NCI-H82 (cell line): ENCODE data around the gene COMTD1.
"Not testable (repeated sequence)": the region's sequence is repeated elsewhere in the genome, so short reads cannot be mapped to it uniquely, and the experiment has no call there.

ENCODE experiments used
- DNase-seq: peaks from one replicate; lab custom pipeline; 2025; lab: John Stamatoyannopoulos, UW

Gene COMTD1

DNA sequence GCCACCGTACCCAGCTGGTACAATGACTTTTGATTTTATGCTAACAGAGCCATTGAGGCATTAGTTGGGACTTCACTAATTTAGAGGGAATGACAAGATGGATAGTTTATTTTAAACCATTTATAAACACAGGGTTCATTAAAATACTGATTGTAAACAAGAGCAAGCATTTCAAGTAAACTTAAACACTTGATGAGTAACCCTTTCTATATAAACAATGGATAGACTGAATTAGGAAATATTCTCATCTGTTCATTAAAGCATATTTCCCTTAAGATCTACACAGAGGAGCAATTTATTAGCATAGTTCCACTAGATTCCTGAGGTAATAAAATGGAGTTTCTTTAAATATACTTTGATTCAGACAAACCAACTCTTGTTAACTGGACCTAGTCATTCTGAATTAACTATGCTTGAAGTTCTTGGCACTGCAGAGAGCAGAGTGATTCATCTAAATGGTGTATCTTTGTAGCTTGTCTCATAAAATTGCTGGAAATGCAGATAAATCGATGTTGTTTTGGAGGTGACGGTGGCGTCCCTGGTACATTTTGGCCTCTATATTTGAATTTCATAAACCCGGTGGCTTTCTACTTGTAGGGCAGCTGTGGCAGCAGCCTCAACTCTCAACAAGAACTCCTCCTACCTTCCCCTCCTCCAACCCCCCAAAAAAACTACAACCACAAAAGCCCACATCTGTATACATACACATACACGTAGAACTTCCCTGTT is 40.6 kb downstream of the COMTD1 start:
- no peak for DNase-seq

DNA sequence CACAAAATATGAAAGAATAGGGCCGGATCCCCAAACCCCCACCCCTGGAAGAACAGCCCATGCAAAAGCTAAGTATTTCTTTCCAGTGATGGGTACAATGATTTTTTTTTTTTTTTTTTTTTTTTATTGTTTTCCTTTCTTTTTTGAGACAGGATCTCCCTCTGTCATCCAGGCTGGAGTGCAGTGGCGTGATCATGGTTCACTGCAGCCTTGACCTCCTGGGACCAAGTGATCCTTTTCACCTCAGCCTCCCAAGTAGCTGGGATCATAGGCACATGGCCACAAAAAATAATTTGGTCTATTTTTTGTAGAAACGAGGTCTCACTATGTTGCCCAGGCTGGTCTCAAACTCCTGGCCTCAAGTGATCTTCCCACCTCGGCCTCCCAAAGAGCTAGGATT is 41.1 kb downstream of the COMTD1 start:
- not testable (repeated sequence) for DNase-seq

DNA sequence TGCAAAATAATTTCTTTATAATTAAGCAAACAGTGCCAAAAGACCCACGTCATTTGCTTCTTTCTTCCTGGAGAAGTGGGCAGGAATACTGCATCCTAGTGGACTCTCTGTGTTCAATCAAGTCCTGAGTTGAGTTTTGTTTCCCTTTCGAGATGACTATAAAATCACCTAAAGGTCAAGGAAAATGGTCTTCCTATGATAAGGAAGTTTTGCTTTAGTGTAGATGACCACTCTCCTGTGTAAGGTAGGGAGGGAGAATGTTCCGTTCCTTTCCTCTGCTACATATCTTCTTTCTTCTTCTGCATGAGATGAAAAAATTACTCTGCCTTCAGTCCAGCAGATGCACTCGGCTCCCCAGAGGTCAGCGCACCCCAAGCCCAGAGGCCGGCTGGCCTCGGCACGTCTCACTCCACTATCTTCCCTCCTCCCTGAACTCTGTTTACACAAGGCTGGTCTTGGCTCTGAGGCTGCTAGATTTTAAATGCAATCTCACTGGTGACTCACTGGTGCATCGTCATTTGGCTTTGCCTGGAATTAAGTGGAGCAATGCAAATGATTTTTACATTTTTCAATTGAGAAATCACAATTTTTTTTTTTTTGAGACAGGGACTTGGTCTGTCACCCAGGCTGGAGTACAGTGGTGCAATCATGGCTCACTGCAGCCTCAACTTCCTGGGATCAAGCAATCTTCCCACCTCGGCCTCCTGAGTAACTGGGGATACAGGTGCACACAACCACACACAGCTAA is 43.8 kb downstream of the COMTD1 start:
- DNase-seq = no peak

DNA sequence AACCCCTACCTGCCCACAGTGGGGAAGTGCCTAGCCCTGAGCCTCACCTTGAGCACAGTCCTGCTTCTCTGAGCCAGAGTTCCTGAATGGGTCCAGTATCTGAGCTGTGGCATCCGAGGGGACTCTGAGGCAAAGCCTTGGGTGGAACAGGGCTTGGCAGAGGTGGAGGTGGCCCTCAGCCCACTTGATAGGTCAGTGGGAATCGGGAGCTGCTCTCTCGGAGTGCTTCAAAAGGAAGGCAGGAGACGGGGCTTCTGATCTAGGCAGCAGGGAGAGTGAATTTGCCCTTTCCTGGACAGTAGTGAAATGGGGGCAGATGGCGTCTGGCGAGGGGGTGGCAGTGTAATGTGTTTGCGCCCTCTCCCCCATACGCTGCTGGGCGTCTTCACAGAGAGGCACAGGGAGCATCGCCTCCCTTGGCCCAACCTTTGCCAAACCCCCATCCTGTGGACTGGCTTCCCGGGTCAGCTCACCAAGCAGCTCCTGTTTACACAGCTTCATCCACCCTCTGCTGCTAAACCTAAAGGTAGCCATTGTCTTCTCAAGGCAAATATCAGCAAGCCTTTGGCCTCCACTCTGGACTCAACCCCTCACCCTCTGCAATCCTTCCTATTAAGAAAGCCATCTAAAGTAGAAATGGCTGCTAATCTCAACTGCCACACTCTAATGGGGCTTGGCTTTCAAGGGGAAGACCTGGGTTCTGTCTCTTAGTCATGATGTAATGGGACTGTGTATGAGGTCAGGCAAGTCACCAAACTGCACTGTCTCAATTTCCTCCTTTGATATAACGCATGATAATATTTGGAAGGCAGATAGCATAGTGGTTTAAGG is 46.3 kb downstream of the COMTD1 start:
- no peak for DNase-seq

DNA sequence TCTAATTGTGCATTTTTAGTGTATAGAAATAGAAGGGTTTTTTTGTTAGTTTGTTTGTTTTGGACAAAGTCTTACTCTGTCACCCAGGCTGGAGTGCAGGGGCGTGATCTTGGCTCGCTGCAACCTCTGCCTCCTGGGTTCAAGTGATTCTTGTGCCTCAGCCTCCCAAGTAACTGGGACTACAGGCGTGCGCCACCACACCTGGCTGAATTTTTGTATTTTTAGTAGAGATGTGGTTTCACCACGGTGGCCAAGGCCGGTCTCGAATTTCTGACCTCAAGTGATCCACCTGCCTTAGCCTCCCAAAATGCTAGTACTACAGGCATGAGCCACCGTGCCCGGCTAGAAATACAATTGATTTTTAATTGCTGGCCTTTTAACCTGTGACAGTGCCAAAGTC is 47.2 kb downstream of the COMTD1 start:
- not testable (repeated sequence) for DNase-seq

DNA sequence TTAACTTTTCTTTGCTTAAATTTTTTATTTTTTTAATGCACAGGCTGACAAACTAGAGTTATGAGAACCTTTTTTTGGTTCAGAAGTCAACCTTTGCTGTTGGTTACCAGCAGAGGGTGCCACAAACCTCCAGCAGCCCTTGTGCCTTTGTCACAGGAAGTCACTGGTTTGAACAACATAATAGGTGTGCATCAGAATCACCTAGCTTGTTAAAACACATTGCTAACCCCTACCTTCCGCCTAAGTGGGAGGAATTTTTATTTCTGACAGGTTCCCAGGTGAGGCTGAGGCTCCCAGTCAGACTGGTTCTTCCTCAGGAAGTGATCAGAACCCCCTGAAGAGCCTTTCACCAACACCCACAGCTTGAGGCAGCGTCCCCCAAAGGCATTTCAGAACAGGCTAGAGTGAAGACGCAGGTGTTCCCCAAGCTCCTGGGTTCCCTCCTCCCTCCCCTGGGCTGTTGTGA is 47.8 kb downstream of the COMTD1 start:
- peak; percentile 54 for DNase-seq

DNA sequence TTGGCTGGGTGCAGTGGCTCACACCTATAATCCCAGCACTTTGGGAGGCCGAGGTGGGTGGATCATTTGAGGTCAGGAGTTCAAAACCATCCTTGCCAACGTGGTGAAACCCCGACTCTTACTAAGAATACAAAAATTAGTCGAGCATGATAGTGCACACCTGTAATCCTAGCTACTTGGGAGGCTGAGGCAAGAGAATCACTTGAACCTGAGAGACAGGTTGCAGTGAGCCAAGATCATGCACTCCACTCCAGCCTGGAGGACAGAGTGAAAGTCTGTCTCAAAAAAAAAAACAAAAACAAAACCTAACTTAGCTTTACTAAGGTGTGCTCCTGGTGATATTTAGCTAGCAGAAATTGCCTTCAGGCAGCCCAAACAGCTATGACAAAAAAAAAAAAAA is 49.4 kb downstream of the COMTD1 start:
- DNase-seq = no peak
